ENCODE measurements around the gene TMEM150C.

- TF ChIP-seq CTCF (IDR thresholded peaks at IDR 0.05; ENCODE audit: insufficient read depth, low read depth, low read length), result no peak
- no peak for TF ChIP-seq EZH2 (IDR thresholded peaks at IDR 0.05; ENCODE audit: insufficient read depth, low read length)
Measured at GRCh38 chr4:82579932-82580331, 18.1 kb upstream of the TMEM150C start.
